NCI-H345 (cell line): ENCODE results near the gene PHETA1.

Source experiments
- DNase-seq: peaks from one replicate; lab custom pipeline; 2025; lab: John Stamatoyannopoulos, UW

The PHETA1 gene

DNA sequence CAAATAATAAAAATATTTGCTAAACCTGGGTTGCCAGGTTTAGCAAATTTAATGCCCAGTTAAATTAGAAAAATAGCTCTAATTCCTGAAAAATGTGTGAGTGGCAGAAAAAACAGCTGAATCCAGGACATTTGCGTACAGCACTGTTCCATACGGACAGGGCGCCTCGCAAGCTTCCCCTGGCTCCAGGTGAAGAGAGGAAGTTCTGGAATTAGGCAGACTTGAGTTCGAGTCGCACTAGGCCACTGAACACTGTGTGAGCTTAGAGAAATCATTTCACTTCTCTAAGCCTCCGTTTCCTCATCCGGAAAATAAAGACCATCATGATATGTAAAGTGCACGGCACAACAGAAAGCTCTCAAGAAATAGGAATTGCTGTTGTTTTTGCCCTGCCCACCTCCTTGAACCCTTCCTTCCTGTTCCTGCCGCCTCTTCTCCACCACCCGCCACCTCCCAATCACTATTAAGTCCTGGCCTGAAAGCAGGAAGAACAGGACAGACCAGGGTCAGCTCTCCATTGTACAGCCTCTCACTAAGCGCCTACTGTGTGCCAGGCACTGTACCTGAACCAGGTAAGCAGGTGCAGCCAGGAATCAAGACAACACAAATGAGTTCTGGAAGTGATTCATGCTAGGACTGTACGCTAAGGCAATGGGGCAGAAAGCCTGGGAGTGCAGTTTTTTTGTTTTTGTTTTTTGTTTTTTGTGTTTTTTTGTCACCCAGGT is 763 bp upstream of the PHETA1 start:
- no peak for DNase-seq

DNA sequence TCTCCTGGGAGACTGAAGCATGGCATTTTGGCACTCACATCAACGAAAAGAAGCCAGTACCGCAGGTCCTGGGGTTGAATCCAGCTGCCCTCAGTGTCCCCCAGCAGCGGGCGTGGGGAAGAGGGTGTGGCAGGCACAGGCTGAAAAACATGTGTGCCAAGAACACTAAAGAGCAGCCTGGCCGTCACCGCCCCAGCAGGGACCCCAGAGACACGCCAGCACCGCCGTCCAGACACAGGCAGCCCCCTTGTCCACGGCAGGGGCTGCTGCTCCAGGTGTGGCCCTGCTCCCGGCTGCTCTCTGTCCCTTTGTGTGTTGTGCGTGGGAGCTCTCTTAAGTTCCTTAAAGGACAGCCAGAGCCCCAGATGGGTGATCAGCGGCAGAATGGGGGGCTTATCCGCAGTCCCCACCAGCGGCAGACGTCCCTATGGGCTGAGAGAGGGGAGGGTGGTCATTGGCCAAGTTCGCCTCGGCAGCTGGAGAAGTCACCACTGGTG is 556 bp downstream of the PHETA1 start:
- no peak for DNase-seq

DNA sequence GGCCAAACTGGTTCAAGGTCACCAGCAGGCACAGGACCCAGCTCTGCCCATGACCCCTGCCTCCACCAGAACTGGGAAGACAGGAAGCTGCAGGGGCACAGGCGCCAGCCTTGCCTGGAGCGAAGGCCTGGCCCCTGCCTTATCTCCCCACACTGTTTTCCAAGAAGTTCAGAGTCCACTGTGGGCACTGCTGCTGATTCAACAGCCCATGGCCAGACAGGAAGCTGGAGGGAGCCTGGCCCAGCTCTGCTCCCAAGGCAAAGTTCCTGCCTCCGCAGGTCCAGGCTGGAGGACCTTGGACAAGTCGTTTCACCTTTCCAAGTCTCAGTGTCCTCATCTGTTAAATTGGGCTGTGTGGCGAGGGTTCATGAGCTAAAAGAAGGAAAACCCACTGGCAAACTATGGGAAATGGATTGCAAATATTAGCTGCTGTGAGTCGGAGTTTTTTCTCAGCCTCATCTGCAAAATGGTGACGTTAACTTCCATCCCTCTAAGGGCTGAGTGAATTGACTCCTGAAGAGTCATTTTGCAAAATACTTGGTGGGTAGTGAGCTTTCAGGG is 1.2 kb downstream of the PHETA1 start:
- DNase-seq, result no peak

DNA sequence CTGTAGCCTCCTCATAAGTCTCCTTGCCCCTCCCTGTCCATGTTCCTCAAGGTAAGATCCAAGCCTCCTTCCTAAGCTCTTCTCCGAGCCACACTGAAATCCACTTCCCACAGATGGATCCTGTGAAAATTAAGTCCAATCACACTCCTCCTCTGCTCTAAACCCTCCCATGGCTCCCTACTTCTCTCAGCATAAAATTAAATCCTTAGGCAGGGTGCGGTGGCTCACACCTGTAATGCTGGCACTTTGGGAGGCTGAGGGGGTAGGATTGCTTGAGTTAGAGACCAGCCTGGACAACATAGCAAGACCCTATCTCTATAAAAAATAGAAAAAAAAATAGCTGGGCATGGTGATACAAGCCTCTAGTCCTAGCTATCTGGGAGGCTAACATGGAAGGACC is 2.3 kb downstream of the PHETA1 start:
- no peak for DNase-seq

DNA sequence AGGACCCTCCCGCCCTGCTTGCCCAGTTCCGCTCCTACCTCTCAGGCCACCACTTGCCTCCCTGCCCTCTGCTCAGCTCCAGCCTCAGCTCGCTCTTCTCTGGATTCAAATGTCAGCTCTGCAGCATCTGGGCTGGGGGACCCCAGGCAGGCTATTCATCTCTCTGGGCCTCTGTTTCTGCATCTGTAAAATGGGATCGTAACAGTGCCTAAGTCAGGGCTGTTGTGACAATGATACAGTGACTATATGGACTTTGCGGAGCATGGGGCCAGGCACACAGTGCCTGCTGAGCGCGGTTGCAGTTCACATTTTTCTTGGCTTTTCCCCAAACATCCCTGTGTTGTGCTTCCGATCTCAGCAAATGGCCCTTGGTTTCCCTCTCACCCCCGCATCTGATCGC is 2.8 kb downstream of the PHETA1 start:
- DNase-seq, result no peak

DNA sequence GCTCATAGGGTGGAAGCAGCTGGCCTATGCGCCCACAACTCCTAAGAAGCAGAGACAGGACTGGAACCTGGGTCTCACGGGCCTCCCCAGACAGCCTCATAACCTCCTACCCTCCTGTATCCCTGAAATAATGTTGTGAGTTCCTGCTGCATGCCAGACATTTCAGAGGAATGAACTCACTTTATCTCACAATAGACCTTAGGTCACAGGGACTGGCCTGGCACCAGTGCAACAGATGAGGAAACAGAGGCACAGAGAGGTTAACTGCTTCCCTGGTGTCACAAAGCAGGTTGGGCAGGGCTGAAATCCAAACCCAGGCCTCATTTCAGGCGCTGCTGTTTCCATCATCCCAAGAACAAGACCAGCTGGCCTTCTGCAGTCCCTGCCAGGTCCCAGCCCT is 5.3 kb downstream of the PHETA1 start:
- no peak for DNase-seq

DNA sequence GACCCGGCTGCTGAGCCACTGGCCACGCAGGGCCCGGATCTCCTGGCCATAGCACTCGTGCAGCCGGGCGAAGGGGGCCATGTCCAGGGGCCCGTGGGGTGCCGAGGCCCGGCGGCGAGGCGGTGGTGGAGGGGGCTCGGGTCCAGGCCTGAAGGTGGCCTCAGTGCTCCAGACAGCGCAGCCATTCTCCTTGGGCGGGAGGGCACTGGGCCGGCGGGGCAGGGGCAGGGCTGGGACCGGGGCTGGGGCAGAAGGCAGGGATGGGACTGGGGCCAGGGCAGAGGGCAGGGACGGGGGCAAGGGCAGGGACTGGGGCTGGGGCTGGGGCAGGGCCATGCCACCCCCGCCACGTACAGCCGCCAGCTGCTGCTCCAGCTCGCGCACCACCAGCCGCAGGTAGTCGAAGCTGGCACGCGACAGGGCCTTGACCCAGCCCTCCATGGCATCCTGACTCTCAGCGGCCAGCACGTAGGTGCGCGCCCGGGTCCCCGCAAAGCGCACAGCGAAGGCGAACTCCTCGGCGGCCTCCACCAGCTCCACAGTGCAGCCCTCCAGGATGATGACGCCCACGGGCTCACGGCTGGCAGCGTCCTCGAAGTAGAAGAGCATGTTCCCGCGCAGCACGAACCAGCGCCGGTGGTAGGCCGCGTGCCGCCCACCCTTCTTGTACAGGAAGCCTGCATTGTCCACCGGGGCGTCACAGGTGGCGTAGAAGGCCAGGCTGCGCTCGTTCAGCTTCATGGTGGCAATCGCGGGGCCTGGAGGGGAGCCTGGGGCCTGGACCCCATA is 6.0 kb downstream of the PHETA1 start:
- DNase-seq, result no peak

DNA sequence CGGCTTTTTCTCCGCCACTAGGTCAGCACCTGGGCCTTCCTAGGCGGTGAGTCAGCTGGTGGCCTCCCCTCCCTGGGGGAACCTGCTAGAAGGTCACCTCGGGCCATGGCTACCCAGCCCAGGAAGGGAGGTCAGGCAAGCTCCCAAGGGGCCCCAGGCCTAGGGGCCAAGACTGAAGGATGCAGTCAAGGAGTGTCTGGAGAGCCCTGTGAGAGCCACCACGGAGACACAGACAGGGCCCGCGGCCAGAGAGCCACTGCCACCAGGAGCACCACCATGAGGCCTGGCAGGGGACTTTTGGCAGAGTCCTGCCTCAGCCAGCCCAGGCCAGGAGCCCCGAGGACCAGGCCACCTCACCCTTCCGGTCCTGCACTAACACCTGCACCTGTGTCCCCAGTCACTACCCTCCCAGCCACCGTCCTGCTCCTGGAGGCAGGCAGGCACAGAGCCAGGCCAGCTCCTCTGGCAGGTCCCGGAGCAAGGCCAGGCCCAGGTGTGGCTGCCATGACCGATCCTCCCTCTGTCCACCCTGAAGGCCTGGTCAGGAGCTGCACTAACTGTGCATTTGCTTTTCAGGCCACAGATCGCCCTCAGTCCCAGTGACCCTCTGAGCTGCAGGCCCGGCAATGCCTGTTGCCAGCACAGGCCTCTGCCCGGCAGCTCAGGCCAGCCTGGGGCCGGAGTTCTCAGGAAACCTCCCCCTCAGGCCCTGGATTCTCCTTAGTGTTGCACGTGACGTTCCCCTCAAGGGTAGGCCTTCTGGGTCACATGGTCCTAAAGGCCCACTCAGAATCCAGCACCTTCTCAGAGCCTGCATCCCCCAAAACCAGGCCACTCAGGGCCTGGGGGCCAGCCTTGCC is 6.9 kb downstream of the PHETA1 start:
- DNase-seq, result no peak

DNA sequence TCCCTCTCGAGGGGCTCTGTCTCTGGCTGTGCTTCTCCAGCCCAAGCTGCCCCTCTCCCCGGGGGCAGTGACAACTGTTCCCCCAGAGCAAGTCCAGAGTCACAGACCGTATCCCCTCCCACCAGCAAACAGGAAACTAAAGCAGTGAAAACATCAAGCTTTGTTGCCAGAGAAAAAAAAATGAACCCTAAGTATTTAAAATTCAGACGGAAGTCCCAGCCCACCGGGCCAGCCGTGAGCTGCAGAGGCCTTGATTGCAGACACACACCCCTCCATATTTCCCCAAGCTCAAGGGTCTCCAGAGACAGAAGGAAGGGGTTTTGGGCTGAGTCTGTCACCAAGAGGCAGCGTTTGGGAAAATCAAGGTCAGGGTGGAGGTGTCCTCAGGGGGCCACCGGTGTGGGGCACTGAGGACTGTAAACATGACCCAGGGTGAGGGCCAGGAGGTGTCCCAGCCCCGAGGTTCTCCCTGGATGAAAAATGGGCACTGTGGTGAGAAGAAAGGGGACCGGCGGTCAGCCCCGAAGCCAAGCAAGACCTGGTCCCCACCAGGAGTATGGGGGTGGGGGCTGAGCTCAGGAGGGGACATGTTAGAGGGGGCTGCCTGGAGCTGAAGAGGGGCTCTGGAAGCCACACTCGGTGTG is 7.7 kb downstream of the PHETA1 start:
- DNase-seq, result no peak

DNA sequence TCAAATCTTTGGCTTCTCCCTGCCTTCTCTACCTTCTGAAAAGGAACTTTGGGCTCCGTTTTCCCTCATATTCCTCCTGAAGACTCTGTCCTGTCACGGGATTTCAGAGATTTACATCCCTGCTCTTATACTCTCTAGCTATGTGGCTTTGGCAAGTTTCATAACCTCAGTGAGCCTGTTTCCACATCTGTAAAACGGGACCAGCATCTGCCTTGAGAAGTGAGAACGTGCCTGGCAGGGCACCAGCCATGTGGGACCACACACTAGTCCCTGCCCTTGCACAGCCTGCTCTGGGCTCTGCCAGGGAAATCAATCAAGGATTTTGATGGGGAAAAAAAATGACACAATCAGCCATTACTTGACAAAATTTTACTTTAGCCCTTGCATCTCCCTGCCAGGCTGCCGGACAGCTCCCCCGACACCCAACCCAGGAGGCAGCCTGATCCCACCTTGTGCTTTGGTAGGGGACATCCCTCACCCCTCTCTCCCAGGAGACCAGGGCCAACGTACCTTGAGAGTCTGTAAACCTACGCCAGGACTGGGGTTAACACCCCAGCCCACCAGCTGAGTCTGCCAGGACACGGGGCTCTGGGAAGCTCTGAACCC is 8.5 kb downstream of the PHETA1 start:
- DNase-seq, result no peak

DNA sequence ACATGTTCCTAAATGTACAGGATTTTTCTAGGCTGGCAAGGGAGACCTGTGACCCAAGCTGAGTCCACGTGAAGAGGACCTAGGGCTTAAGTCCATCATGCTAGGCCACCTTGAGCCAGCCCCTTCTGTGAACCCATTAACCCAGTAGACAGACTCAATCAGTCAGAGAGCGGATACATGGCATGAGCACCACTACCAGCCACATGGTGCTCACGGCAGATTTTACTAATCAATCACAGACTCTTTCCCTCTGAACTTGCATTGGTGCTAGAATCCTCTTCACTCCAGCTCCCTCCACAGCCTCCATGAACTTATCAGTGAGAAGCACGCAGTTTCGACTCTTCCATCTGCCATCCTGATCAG is 9.0 kb downstream of the PHETA1 start:
- no peak for DNase-seq

DNA sequence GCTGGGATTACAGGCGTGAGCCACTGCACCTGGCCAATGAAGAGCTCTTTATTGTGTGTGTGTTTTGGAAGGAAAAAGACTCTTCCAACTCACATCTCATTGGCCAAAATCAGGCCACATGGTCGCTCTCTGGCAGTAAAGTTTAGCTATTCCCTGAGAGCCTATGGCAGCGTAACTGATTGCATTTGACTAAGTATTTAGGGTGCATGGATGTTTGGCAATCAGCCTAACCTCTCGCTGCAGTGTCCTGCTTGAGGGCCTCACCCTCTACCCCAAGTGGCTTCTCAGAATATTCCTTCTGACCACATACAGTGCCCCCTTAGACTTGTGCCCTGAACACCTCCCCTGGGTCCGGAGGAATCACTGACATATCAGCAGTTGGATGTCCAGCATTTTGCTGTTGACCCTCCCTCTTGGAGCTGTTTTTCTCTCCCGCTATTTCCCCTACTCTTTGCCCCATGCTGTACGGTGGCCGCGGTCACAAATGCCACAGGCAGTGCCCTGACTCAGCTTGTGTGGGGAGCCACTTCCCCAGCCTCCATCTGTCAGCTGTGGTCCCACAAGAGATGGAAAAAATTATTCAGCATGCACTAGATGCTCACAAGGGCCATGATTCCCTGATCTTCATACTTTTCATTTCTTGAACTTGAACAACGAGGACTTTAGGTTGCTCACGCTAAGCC is 9.5 kb downstream of the PHETA1 start:
- DNase-seq, result no peak

DNA sequence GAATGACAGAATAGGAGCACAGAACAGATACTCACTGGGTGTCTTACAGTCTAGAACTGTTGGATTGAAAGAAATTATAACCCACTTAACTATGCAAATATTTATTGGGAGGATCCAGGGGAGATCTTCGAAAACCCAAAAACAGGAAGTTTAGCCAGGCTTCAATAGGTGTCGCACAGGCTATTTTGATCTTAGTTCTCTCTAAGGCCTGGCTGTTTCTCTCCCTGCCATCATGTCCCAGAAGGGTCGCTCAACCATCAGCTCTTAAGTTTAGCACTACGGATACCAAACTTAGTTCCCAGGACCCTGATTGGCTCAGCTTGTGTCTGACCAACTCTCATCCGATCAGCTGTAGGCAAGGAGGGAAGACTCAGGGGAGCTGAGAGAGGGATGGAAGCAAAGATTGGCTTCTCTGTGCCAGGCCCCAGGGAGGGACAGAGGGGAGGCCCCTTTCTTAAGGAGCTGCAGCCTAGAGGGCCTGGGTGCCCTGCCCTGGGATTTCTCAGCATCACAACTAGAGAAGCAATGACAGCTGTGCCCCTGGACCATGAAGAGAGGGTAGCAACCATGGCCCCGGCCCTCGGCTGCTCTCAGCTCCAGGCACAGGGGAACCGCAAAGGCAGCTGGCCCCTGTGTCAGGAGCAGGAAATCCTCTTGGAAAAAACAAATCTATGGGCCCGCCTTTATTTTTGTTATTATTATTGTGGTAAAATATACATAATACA is 13.5 kb downstream of the PHETA1 start:
- DNase-seq, result no peak

DNA sequence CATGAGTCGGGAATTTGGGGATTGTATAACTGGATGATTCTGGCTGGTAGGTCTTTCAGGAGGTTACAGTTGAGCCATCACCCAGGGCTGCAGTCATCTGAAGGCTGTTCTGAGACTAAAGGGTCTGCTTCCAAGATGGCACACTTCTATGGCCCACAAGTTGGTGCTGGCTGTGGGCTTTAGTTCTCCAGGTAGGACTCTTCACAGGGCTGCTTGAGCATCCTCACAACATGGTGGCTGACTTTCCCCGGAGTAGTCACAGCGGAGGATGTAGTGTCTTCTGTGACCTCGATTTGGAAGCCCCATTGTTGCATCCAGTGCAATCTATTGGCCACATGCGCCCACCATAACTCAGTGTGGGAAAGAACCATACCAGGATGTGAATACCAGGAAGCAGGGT is 14.4 kb downstream of the PHETA1 start:
- no peak for DNase-seq

DNA sequence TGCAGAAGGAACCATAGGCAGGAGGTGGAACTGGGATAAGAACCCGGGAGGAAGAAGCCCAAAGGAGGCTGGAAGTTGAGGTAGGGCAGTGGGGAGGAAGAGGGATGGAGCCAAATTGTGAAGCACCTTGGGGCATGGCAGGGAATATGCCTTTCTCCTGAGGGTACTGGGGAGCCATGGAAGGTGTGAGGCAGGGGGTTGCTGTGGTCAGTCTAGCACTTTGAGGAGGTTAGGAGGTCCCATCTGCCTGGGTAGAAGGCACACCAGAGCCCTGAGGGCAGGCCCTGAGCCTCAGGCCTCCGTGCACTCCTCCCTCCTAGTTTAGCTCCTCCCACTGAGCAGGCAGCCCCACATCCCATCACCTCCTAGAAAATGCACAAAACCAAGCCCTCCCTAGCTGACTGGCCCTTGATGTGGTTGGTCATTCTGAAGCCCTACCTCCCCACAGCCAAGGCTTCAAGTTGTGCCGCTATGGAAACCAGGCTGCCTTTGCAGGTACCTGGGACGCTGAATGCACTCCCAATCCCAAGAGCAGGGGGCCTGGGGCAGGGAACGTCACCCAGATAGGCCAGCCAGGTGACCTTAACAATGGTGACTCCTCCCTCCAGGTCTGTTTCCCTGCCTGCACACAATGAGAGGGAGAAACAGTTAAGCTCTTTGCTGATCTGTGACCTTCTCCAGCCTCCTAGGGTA is 15.1 kb downstream of the PHETA1 start:
- no peak for DNase-seq

DNA sequence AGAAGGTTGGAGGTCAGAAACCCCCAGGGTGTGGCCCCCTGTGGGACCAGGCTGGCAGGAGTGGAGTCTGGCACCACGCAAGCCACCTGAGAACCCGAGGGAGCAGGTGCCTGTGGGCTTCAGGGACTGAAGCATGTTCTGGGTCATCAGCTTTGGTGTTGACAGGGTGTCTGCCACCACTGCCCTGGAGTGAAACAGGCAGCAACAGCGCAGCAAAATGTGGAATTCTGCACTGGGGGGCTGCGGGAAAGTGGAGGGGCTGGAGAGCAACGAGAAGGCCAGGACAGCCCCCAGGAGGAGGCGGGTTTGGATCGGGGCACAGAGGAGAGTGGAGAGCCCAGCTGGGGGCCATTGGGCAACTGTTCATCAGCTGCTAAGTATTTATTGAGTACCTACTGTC is 15.9 kb downstream of the PHETA1 start:
- DNase-seq, result no peak

DNA sequence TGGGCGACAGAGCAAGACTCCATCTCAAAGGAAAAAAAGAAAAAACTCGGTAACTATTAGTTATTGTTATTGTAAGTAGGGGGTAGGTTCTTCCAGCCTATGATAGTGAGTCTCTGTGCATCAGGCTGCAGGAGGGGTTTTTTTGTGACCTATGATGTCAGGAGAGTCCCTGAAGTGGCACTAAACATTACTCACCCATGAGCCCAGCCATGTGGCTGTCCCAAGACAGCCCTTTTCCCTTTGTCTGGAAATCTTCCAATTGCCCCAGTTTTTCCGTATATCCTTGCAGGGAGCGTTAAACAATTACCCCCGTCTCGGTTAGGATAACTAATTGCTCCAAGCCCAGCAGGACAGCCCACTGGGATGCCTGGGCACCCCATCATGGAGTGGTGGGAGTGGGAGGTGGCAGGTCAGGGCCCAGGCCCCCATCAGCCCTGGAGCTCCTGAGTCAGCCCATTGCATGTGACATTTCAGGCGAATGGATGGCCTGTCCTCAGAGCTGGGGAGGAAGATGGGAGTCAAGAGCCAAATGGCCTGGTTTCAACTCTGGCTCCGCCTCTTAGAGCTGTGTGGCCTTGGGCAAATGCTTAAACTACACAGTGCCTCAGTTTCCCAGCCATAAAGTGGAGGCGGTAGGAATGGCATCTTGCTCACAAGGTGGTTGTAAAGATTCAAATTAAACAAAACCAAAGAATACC is 16.4 kb downstream of the PHETA1 start:
- no peak for DNase-seq

DNA sequence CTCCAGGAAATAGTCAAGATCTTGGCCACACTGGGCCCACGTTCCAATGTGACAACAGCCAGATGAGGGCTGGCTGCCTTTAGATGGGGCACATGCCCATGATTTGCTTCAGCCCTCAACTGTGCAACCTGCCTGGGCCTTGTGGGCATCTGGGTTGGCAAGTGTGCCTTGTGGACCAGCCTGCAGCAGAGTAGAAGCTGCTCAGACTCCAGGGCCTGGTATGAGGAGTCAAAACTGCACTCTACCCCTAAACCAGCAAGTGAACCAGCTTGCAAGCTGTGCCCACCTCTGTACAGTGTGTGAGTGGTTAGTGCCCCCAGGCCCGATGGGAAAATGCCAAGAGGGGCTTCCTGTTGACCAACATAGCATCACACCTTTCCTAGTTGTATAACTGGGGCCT is 17.9 kb downstream of the PHETA1 start:
- no peak for DNase-seq
